ENCODE results near the gene BCL6. TPM values are rescaled to one million over a fixed set of nuclear protein-coding genes. Genes with fewer than 3 reads are reported as not detected.

Gene BCL6
- total RNA-seq = 32.2 TPM

DNA sequence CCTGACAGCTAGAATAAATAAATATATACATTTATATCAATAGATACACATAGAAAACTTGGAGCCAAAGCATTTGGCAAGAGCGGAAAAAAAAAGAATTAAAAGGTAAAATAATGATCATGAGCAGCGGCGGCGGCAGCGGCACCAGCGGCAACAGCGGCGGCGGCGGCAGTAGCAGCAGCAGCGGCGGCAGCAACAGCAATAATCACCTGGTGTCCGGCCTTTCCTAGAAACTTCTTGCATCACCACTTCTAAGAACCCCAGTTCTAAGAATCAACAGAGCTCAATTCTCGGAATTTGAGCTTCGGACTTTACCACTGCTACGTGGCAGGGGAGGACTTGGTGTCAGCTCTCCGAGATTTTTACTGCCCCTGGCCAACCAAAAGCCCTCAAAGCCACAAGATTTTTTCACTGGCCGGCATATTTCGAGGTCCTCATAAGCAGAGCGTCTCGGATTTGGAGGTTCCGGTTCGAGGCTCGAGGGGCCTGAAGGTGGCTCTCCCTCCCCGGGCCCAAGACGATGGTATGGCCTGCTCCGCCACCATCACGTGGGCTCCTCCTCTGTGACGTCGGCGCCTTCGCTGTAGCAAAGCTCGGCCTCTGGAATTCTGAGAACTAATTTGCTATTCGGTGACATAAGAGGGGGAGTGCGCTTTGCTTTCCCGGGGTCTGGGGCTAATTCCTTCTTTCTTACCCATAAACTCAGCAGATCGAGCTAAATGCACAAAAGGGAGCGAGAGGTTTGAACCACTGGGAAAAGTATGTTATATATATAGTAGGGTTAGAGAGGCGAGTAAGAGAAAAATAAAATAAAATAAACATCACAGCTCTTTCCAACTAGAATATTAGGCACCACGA is at the start of gene BCL6:
Gene BCL6 (minus strand): TSS at position 268 of the 858 bp plus-strand sequence. CDS start 11,775 bp downstream, outside the sequence.
- DNase-seq = peak; percentile 99

- DNase-seq = no peak
These were observed 49.5 kb upstream of the BCL6 start for GRCh38 chr3:187794731-187795130.

DNA sequence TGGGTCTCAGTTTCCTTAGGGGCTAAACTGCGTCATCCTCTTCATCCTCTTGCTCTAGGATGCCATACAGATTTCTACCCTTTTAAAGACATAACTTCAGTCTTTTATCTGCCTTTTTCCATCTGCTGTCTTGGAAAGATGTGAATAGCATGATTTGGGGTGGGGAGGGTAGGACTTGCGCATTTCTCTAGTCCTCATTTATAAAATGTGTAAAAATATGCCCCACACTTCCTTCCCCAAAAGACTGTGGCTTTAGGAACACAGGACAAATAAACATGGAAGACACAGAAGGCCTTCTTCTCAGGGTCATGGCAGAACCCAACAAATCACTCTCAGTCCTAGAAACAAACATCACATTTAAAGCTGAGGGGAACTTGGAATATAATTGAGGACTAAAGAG is 48.4 kb upstream of the BCL6 start:
- DNase-seq = no peak

DNA sequence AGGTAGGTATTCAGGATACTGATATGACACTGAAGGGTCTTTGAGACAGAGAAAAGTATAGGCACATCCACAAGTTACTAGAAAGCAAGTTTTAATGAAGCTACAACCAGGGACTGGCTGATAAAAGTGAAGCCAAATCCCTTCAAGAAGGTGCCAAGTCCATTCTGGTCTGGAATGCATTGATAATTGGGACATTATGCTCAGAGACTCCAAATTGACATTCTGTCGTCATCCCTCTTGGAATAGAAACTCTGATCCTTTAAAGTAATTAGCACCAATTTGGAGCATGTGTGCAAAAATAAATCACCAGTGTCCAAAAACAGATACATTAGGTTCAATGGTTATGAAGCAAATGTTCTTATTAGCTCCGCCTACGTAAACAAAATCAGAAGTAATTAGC is 47.3 kb upstream of the BCL6 start:
- peak; percentile 47 for DNase-seq

GRCh38 chr3:187789872-187790271 is 44.6 kb upstream of the BCL6 start:
- no peak for DNase-seq

GRCh38 chr3:187788984-187789857 is 44.0 kb upstream of the BCL6 start:
- no peak for DNase-seq

DNA sequence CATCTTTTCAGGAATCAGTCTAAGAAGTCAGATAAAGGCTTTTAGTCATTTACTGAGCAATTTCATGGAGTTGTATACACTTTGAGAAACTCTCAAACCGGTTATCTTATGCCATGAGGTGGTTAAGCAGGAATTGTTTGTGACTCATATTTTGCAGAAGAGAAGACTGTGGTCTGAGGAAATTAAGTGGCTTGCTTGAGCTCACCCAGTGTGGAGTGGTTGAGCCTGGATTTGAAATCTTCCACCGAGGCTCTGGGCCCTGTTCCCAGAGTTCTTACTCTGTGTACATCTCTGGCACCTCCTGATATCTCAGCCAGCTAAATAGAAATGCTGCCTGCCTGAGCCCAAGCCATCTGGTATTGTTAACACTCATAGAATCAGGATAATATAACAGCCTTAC is 37.8 kb upstream of the BCL6 start:
- no peak for DNase-seq

DNA sequence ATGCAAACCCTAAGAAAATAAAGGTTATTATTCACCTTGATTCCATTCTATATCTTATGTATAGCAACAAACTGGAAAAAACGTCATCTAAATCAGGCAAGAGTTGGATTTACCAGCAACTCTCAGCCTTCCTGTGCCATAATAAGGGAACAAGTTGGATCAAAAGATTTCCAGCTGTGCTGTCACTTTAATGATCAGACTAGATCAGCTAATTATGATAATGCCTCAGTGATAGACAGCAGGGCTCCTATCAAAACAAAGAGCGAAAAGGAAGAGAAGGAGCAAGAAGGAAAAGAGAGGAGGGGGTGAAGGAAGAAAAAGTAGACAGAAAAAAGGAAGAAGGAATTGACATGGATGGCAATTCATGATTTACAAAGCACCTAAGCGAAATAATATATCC is 36.7 kb upstream of the BCL6 start:
- no peak for DNase-seq

DNA sequence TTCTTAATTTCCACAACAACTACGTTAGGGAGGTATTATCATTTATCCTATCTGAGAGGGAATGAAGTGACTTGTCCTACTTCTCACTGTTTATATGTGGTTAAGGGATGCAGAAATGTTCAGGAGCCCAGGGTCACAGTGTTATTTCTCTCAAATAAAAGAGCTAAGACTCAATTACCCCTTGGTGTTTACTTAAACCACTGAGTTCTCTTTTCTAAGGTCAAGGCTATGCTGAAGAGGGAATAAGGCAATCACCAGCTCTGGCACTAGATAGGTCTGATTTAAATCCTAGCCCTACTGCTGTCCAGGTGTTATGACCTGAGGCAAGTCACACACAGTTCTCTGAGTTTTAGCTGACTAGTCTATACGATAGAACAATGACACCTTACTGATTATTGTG is 35.7 kb upstream of the BCL6 start:
- DNase-seq = no peak

GRCh38 chr3:187778726-187779125 is 33.5 kb upstream of the BCL6 start:
- no peak for DNase-seq

DNA sequence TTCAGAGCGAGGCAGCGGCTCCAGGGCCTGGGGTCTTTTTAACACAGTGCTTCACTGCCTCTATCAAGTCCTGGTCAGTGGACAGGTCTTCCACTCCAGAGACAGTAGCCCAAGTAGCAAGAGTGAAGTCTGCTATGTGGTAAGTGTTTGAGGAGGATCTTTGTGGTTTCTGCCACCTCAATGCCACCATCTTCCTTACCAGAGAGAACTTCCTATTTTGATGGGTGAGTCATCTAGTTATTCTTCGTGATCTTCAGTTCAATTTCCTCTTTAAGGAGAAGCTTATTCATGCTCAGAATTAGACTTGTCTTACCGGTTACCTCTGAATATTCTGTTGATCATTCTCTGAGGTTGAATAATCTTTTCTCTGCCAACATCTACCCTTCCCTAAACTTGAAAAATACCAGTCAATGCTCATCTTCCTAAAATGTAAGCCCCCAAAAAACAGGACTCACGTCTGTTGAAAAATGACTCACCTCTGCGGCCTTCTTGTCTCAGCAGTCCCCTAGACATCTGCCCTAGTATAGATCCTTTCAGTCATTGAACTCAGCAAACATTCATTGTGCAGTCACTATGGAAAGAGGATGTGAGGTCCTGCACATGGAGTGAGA is 32.2 kb upstream of the BCL6 start:
- DNase-seq = no peak

GRCh38 chr3:187775549-187775948 is 30.3 kb upstream of the BCL6 start:
- no peak for DNase-seq

GRCh38 chr3:187774185-187774789 is 29.0 kb upstream of the BCL6 start:
- no peak for DNase-seq

DNA sequence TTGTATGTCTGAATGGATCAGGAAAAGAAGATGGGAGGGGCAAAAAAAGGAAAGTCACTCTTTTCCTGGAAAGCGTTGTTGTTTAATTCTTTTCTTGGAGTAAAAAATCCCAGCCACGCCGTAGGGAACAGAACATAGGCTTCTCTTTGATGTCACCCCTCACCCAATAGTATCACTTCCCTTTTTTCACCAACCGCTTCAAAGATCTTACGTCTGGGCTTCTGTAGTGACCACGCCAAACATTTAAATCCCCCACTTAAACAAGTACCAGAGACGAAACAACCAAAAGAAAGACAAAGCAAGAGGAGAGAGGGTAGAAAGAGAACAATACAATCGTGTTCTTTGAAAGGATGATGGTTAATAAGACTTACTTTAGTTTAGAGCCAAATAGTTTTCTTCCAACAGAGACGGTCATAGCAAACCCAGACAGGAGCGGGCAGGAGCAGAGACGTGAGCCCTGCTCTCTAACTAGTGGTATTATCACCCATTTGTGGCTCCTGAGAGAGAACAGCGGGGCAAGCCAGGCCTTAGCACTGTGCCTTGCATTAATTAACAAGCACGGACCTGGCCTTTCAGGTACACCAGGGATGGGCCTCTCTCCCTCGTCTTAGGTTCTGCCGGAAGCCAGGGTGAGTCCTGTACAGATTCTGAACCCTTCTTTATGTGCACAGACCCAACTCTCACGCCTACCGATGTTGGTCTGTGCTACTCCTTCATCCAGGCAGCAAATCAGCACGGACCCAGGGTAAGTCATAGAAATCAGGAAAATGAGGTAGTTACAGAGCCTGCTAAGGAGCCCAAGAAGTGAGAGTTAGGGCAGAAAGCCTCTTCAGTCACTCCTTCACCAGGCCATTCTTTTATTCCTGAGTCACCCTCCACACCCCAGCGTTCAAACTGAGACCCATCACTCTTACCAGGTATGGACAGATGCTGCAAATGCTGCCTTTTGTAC is 28.2 kb upstream of the BCL6 start:
- DNase-seq = no peak

GRCh38 chr3:187770224-187770623 is 25.0 kb upstream of the BCL6 start:
- no peak for DNase-seq

DNA sequence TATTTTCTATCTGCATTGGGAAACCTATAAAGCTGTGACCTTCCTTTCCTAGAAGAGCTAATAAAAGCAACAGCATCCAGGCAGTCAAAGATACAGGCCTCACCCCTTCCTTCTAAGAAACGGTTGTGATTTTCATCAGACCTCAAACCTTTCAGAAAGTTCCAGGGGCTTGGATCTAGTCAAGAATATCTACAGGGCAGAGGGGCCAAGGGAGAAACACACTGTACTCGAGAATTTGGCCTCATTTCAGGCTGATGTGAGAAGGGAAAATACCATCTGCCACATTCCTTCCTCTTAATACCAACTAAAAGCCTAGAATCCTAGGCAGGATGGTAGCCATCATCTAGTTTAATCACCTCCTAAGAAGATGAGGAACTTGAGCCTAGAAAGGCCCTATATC is 24.5 kb upstream of the BCL6 start:
- DNase-seq = no peak

DNA sequence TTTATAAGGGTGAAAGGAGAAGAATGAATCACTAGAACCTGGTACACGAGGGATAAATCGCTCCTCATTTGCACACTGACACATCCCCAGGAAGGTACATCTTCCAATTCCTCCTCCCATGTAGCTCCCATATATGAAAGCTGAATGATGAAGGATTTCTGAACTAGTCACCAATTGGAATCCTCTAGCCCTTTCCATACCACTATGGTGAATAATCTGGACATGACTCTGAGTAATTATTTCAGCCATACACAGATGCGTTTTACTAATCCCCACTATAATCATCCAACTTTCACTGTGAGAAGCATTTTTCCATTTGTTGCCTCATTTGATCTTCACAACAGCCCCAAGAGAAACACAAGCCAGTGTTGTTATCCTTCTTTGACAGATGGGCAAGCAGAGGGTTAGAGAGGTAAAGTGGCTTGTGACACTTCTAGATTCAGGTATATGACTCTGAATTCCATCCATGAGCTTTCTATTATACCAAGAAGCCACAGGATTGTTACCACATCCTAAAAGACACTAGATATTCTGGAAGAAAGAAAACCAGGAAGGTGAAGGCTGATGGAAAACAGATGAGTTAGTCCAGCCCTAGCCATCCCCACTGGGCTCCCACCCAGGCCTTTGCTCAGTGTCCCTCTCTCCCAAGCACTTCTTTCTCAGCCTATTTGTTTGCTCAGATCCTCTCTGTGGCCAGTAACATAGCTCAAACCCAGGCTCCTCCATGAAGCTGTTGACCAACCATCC is 22.2 kb upstream of the BCL6 start:
- DNase-seq = no peak

DNA sequence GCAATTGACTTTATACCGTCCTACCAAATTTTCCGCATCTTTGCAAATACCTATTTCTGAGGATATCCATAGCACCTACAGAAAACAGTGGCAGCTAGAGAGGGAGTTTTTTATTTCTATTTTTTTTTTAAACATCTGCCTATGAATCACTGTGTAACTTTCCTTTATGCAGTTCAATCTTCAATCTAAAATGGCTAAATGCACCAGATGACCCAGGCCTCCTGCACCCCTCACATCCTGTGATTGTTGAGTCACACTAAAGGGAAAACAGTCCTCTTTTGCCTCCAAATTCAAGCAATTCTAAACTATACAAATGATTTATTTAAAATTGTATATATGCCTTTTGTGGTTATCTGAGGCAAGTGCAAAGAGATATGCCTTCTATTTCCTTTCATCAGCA is 20.1 kb upstream of the BCL6 start:
- no peak for DNase-seq

GRCh38 chr3:187763850-187764648 is 18.8 kb upstream of the BCL6 start:
- DNase-seq = no peak

- DNase-seq = no peak
These were observed 17.5 kb upstream of the BCL6 start for GRCh38 chr3:187762792-187763191.
